GM19351 (cell line): Measurements from ENCODE around the gene NPPB.
A peak's percentile ranks its signal among the peaks of the same experiment; 100 is the strongest.
"Not testable (repeated sequence)": the region's sequence is repeated elsewhere in the genome, so short reads cannot be mapped to it uniquely, and the experiment has no call there.

Experiments
- ATAC-seq: cut with Tn5 transposase; IDR thresholded peaks from one replicate; pipeline ENCODE4 v1.9.1; 2021; ENCODE audit warnings: mild to moderate bottlenecking, moderate library complexity; ENCODE audit not compliant: unreplicated experiment

Gene NPPB

DNA sequence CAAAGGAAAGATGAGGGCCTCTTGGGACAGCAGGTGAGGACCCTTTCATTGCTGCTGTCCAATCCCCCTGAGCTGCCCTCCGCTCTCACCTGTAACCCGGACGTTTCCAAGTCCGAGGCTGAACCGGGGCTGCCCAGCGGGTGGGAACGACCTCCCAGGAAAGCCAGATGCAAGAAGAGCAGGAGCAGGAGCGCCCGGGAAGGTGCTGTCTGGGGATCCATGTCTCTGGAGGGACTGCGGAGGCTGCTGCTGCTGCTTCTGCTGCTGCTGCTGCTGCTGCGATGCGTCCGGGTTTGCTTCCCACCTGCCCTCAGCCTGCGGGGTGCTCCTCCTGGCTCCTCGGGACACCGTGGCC, at the start of gene NPPB:
TSS of gene NPPB (minus strand) at position 333 of the 355 bp plus-strand sequence. CDS start at position 221, 112 bp downstream.
- ATAC-seq = no peak

GRCh38 chr1:11908095-11908675, 49.4 kb upstream of the NPPB start:
- ATAC-seq = peak; percentile 48

- peak; percentile 53 for ATAC-seq
Measured at GRCh38 chr1:11907275-11908094, 48.7 kb upstream of the NPPB start.

DNA sequence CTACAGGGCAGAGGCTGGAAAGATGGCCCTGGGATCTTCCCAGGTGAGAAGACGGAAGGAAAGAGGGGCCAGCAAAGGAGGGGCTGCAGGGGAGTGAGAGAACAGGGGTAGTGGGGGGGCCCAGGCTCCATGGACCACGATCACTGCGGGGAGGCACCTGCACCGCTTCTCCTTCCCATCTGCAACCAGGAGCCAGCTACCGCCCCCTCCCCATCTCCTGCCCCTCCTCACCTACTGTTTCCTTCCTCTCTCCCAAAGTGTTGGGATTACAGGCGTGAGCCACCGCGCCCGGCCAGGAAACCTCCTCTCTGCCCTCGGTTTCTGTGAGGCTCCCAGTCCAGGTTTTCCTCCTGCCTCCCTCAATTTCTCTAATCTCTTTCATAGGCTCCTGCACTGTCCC, 48.1 kb upstream of the NPPB start:
- ATAC-seq = no peak

GRCh38 chr1:11904978-11905377, 46.2 kb upstream of the NPPB start:
- ATAC-seq = no peak

DNA sequence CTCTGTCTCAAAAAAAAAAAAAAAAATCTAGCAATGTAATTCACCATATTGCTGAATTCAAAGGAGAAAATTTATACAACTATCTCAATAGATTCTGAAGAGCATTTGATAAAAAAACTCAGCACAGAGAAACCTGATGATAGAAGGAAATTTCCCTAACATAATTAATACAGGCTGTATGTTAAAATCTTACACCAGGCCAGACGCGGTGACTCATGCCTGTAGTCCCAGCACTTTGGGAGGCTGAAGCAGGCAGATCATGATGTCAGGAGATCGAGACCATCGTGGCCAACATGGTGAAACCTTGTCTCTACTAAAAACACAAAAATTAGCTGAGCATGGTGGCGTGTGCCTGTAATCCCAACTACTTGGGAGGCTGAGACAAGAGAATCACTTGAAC, 45.4 kb upstream of the NPPB start:
- not testable (repeated sequence) for ATAC-seq

- ATAC-seq = no peak
Measured at GRCh38 chr1:11903210-11903609, 44.5 kb upstream of the NPPB start.

DNA sequence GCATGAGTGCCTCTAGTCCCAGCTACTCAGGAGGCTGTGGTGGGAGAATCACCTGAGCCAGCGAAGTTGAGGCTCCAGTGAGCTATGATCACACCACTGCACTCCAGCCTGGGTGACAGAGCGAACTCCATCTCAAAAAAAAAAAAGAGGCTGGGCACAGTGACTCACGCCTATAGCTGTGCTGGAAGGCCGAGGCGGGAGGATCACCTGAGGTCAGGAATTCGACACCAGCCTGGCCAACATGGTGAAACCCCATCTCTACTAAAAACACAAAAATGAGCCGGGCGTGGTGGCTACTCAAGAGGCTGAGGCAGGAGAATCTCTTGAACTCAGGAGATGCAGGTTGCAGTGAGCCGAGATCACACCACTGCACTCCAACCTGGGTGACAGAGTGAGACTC, 42.7 kb upstream of the NPPB start:
- not testable (repeated sequence) for ATAC-seq

GRCh38 chr1:11898831-11899467, 40.2 kb upstream of the NPPB start:
- ATAC-seq = no peak

- ATAC-seq = no peak
Measured at GRCh38 chr1:11898086-11898785, 39.5 kb upstream of the NPPB start.

- ATAC-seq = not testable (repeated sequence)
Measured at GRCh38 chr1:11894501-11894900, 35.8 kb upstream of the NPPB start.

- no peak for ATAC-seq
Measured at GRCh38 chr1:11893907-11894251, 35.1 kb upstream of the NPPB start.

DNA sequence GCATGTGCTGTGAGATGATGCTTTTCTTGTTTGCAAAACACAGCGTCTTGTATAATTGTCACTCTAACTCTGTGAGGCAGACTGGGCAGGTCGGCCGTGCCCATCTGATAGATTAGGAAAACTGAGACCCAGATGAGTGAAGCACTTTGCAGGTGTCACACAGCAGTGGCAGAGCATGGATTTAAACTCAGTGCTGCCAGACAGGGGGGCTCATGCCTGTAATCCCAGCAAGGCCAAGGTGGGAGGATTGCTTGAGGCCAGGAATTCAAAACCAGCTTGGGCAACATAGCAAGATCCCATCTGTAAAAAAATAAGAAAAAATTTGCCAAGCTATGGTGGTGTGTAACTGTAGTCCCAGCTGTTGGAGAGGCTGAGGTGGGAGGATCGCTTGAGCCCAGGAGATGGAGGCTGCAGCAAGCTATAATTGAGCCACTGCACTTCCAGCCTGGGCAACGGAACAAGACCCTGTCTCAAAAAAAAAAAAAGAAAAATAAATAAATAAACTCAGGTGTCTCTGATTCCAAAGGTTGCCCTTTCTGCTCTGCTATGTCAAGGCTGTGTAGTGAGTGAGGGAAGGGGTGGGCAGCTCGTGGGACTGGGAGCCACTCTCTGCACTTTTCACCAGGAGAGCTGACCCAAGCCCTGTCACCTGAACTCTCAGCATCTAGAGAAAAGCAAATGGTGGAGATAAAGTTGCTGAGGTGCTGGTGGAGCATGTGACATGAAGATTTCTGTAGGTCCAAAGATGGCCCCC, 32.9 kb upstream of the NPPB start:
- no peak for ATAC-seq

DNA sequence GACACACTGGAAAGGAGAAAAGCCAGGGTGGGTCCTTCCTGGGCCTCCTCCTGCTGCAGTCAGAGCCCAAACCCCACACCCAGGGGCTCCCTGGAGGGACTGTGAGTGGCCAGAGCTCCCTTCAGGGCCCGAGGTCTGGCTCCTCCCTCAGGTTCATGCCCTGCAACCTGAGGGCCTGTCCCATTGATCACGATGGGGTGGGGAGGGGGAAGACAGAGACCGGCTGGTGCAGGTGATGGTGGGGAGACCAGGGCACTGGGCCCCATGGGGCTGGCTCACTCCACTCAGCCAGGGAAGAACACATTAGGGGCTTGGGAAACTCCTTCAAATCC, 30.1 kb upstream of the NPPB start:
- ATAC-seq = no peak

DNA sequence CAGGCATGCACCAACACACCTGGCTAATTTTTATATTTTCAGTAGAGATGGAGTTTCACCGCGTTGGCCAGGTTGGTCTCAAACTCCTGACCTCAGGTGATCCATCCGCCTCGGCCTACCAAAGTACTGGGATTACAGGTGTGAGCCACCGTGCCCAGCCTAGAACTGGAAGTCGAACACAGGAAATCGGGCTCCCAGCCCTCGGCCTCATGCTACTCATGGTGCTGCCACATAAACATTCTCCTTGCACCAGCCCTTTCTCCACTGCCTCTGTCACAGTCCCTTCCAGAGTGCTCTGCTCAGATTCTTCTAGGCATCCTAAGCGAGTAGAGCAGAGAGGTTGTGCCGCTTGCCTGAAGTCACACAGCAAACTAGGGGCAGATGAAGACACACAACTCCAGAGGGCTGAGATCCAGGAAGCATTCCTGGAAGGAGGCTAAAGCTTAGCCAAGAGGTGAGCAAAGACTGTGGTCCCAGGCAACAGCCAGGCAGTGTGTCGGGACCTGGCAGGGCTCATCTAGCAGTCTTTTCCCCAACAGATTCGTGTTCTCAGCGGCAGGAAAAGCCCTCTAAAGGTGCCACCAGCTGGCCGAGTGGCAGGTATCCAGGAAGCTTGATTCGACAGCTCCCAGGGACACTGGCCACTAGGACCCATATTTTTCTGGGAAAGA, 29.6 kb upstream of the NPPB start:
- no peak for ATAC-seq

DNA sequence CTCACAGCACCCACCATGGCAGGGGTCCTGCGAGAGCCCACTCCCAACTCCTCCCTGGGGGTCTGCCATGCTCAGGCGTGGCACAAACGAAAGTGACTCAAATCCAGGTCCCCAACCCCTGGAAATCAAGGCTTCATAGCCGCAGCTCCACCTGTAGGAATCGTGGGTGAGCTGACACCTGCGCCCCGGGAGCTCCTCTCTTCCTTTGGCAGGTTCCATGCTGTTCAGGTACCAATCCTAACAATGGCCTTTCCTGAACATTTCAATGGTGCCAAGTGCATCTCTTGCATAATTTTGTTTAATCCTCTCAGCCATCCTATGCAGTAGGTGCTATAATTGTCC, 28.9 kb upstream of the NPPB start:
- no peak for ATAC-seq

DNA sequence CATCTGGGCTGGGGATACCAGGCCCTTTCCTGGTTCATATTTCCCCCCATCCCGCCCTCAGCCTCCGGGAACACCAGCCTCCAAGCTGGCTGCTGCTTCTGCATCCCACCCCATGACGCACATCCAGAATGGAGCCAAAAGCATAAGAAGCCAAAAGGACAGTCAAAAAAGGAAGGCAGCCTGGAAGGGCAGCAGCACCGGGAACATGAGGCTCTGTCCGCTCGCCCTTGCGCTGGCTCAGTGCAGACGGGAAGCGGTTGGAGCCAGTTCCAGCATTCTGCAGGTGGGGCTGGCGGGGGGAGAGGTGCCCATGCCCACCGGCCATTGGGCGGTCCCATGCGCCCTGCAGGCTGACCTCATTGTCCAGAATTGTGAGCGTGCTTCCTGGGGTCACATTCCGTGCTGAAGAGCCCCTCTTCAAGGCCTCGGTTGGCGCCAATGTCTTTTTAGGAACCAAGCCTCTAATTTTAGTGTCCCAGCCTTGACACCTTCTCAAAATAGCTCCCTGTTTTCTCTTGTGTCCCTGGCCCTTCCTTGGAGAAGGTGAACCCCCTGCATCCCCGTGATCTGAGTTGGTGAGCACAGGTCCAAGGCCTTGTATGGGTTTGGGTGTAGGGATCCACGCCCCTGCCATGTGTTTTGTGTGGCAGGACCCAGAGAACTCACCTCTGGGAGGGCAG, 28.4 kb upstream of the NPPB start:
- no peak for ATAC-seq

DNA sequence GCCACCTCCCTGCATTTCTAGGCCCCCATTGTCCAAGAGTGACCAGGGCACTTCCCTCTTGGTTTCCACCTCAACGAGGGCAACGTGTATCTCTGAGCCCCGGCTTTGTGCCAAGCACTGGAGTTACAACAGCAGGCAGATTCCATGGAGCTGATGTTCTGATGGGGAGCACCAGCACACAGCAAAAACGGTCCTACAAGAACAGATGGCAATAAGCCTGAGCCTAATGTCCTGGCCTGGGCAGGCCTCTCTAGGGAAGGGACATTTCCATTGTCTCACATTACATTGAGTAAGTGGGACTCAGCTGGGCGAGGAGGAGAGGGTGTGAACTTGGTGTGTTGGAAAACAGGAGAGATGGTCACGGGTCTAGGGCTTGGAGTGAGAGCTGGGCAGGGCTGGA, 27.2 kb upstream of the NPPB start:
- no peak for ATAC-seq

- ATAC-seq = no peak
Measured at GRCh38 chr1:11882814-11883538, 24.2 kb upstream of the NPPB start.
